Kidney epithelial cell (primary cell): ENCODE data around the gene ODAD4. TPM values are rescaled to one million over a fixed set of nuclear protein-coding genes. Genes with fewer than 3 reads are reported as not detected.

ENCODE experiments used
- DNase-seq: peaks from one replicate; pipeline ENCODE4 v3.0.0-alpha.2; 2010; ENCODE audit warnings: low read depth
- H3K27me3 ChIP-seq: 2 replicates; pipeline ENCODE4 v1.6.0; 2011; ENCODE audit warnings: low read length; ENCODE audit not compliant: control insufficient read depth, insufficient read depth
- H3K36me3 ChIP-seq: 2 replicates; pipeline ENCODE4 v1.5.1; 2011; ENCODE audit warnings: low read length; ENCODE audit not compliant: control insufficient read depth, insufficient read depth
- H3K4me3 ChIP-seq: 2 replicates; pipeline ENCODE4 v1.5.1; 2011; ENCODE audit warnings: low read depth, mild to moderate bottlenecking, control low read depth, low read length
- total RNA-seq: library from RNA; depleted of rRNA; stranded (reverse); fragments of >200 nt; gene quantifications from 2 replicates; pipeline ENCODE4 v1.2.3, GENCODE V29; 2015
- TF ChIP-seq, protein P1 (sequence below): IDR thresholded peaks from 2 replicates; pipeline ENCODE4 v1.5.1; 2011; ENCODE audit warnings: mild to moderate bottlenecking, moderate library complexity, low read length, control low read depth, inconsistent platforms; ENCODE audit not compliant: insufficient read depth, poor library complexity, severe bottlenecking

ODAD4 gene
- total RNA-seq, 1 donor from 2014 or later: 0.84 TPM

GRCh38 chr17:41988418-41988817 lies 58.0 kb downstream of the ODAD4 start:
- Histone ChIP-seq H3K36me3 (peaks cover 6% of the 10 kb centered on the region), H3K27me3 (no peaks in the 10 kb centered on the region), H3K4me3 (no peak overlapping the region)
- TF ChIP-seq, protein P1, sequence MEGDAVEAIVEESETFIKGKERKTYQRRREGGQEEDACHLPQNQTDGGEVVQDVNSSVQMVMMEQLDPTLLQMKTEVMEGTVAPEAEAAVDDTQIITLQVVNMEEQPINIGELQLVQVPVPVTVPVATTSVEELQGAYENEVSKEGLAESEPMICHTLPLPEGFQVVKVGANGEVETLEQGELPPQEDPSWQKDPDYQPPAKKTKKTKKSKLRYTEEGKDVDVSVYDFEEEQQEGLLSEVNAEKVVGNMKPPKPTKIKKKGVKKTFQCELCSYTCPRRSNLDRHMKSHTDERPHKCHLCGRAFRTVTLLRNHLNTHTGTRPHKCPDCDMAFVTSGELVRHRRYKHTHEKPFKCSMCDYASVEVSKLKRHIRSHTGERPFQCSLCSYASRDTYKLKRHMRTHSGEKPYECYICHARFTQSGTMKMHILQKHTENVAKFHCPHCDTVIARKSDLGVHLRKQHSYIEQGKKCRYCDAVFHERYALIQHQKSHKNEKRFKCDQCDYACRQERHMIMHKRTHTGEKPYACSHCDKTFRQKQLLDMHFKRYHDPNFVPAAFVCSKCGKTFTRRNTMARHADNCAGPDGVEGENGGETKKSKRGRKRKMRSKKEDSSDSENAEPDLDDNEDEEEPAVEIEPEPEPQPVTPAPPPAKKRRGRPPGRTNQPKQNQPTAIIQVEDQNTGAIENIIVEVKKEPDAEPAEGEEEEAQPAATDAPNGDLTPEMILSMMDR: no peak
- DNase-seq: no peak

GRCh38 chr17:41989702-41990419 lies 59.4 kb downstream of the ODAD4 start:
- H3K36me3 ChIP-seq: peaks cover 6% of the 10 kb centered on the region
- DNase-seq: no peak
- TF ChIP-seq, protein P1: no peak
- no peaks in the 10 kb centered on the region for H3K27me3 ChIP-seq
- H3K4me3 ChIP-seq: no peak overlapping the region

- TF ChIP-seq, protein P1: no peak
- H3K36me3 ChIP-seq: peaks cover 9% of the 10 kb centered on the region
- H3K4me3 ChIP-seq: no peak overlapping the region
- DNase-seq: no peak
- no peaks in the 10 kb centered on the region for H3K27me3 ChIP-seq
Observed at GRCh38 chr17:41992576-41992975, 62.2 kb downstream of the ODAD4 start.

DNA sequence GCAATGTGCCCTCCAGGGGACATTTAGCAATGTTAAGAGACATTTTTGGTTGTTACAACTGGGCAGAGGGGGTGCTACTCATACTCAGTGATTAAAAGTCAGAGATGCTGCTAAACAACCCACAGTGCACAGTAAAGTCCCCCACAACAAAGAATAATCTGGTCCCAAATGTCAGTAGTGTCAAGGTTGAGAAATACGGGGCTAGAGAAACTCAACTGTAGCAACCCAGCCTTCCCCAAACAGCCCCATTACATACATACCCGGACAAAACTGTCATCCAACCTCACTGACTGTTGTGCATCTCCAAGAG lies 66.4 kb downstream of the ODAD4 start:
- Histone ChIP-seq H3K27me3 (no peaks in the 10 kb centered on the region), H3K4me3 (no peak overlapping the region), H3K36me3 (peaks cover 9% of the 10 kb centered on the region)
- DNase-seq: no peak
- TF ChIP-seq, protein P1: no peak

GRCh38 chr17:41998497-41998896 lies 68.1 kb downstream of the ODAD4 start:
- H3K4me3 ChIP-seq: no peak overlapping the region
- H3K36me3 ChIP-seq: peaks cover 6% of the 10 kb centered on the region
- no peak for DNase-seq
- TF ChIP-seq, protein P1: no peak
- H3K27me3 ChIP-seq: no peaks in the 10 kb centered on the region

- DNase-seq: no peak
Observed at GRCh38 chr17:42000413-42001133, 70.2 kb downstream of the ODAD4 start.

More at GRCh38 chr17:42000413-42001133, 70.2 kb downstream of the ODAD4 start:
- Histone ChIP-seq H3K36me3 (peaks cover 6% of the 10 kb centered on the region), H3K4me3 (no peak overlapping the region), H3K27me3 (no peaks in the 10 kb centered on the region)
- TF ChIP-seq, protein P1: no peak
